Sciatic nerve (tissue), 2 donors: ENCODE measurements around the gene KCNJ5. TPM values are rescaled to one million over a fixed set of nuclear protein-coding genes. Genes with fewer than 3 reads are reported as not detected.

ENCODE experiments used
- ATAC-seq: fragments of 200-7000 bp; cut with Tn5 transposase; one replicate; pipeline ENCODE4 v1.9.1; 2020; ENCODE audit warnings: mild to moderate bottlenecking, moderate library complexity
- DNase-seq: peaks from one replicate; pipeline ENCODE4 v3.0.0-alpha.2; 2020; ENCODE audit warnings: low spot score
- intact Hi-C: fragments of 100-400 bp; cut with DNase I; formaldehyde crosslinking; loops from one replicate; pipeline ENCODE4 v1.14.2; 2022
- total RNA-seq: library from RNA; stranded (reverse); fragmentation: NEBNext Ultra II Directional; extraction: Animal tissue kit (Norgen Biotek cat#: 25700); gene quantifications from one replicate; pipeline ENCODE4 v1.2.1, GENCODE V29; 2021
- donor health status: DM: no; HTN: no; CAD: no.
- donor health status: DM: no; HTN: no; CAD: no.

KCNJ5 gene
- total RNA-seq, 1 donor from 2014 or later, result 2.5 TPM

- intact Hi-C loops, result no loop called here
- no peak for ATAC-seq
- no peak for DNase-seq
These were observed 49.0 kb downstream of the KCNJ5 start for GRCh38 chr11:128940156-128940555.

DNA sequence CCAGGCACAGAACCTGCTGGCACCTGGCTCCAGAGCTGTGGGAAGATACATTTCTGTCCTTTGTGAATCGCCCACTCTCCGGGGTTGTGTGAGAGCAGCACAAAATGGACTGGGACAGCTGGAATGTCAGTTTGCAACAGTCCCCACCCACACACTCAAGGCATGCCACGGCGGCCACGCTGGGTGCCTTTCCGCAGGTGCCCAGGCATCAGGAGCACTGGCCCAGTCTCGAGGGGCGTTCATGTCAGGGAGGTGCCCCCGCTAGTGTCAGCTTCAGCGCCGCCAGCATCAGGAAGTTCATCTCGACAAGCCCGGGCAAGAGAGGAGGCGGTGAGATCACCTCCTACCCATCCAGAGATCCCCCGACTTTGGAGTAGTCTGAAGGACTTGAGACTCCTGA lies 49.4 kb downstream of the KCNJ5 start:
- DNase-seq (no peak), ATAC-seq (no peak)

GRCh38 chr11:128941110-128941509 lies 50.0 kb downstream of the KCNJ5 start:
- ATAC-seq, result no peak
- intact Hi-C loops, result no loop called here
- DNase-seq, result no peak

More for the DNA sequence above, 49.4 kb downstream of the KCNJ5 start:
- intact Hi-C loops, result no loop called here

DNA sequence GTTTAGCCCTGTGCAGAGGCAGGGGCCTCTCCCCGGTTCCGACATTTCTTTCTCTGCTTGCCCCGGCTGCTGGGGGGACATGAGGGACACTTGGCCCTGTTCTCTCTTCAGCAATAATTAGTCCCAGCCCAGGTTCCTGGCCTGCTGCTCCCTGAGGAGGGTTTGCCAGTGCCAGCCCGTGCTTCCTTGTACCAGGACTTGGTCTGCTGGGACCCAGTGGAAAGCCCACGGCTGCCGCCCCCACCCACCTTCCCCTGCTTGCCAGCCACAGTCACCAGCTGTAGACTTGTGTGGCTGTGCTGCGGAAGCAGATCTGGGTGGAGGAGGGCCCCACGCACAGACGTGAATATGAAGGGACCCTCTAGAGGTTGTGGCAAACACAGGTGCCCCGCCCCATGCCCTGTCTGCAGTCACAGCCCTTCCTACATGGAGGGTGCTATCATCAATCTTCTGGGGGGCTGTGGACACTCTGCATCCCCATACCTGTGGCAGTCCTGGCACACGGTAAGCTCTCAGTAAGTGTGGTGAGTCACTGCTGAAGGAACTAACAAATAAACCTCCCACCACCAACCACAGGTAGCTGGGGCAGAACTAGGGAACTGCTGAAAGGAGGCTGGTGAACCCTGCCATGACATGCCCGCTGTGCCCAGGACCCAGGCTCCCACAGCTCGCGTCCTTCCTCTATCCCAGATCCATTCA lies 50.6 kb downstream of the KCNJ5 start:
- DNase-seq (no peak), ATAC-seq (no peak)
- intact Hi-C loops, result loop anchor here (1.0 kb wide), 1 partner anchor 35 kb away; no protein-coding TSS in a partner anchor

DNA sequence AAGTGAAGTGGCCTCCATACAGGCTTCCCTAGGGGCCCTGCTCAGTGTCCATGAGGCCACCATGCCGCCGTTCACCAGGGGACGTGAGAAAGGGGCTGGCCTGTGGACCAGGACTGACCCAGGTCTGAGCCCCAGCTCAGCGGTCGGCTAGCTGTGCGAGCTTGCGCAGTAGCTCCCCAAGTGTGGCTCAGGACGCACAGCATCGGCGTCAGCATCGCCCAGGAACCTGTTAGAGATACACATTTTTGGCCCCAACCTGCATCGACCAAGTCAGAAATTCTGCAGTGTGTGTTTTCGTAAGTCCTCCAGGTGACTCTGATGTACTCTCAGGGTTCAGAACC lies 51.1 kb downstream of the KCNJ5 start:
- ATAC-seq, result no peak
- intact Hi-C loops, result loop anchor here (1.0 kb wide), 1 partner anchor 36 kb away; no protein-coding TSS in a partner anchor

GRCh38 chr11:128942817-128943427 lies 51.8 kb downstream of the KCNJ5 start, which contains the start of gene TP53AIP1:
TP53AIP1 (minus strand) TSS chr11:128942871; CDS start chr11:128937818, 5,053 bp downstream.
- ATAC-seq, result no peak
- intact Hi-C loops, result loop anchor here (1.0 kb wide), 1 partner anchor 37 kb away; no protein-coding TSS in a partner anchor
- DNase-seq, result no peak

More for the DNA sequence above, 51.1 kb downstream of the KCNJ5 start:
- no peak for DNase-seq

GRCh38 chr11:128943428-128943976 lies 52.3 kb downstream of the KCNJ5 start:
- ATAC-seq, result no peak
- intact Hi-C loops, result no loop called here

GRCh38 chr11:128946648-128947047 lies 55.5 kb downstream of the KCNJ5 start:
- no peak for ATAC-seq
- no peak for DNase-seq
- intact Hi-C loops, result no loop called here

More at GRCh38 chr11:128943428-128943976, 52.3 kb downstream of the KCNJ5 start:
- no peak for DNase-seq

DNA sequence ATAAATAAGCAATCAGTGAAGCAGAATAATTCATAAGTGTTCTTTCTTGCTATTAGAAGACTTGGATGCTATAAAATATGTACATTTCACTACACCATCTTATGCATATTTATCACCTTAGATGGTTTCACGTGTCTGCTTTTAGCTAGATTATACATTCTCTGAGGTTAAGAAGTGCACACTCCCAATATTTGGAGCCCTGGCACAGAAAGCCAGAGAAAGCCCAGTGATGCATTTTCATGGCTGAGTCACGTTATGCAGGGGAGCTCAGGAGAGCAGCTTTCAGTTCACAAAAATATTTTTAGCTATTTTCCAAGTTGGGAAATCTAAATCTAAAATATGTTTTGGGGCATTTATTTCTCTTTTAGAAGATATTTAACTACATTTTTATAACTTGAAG lies 56.6 kb downstream of the KCNJ5 start:
- DNase-seq (no peak), ATAC-seq (no peak)
- intact Hi-C loops, result no loop called here

- peak; percentile 45 for ATAC-seq
- intact Hi-C loops, result no loop called here
- DNase-seq, result no peak
These were observed 57.4 kb downstream of the KCNJ5 start for GRCh38 chr11:128948583-128948982.

DNA sequence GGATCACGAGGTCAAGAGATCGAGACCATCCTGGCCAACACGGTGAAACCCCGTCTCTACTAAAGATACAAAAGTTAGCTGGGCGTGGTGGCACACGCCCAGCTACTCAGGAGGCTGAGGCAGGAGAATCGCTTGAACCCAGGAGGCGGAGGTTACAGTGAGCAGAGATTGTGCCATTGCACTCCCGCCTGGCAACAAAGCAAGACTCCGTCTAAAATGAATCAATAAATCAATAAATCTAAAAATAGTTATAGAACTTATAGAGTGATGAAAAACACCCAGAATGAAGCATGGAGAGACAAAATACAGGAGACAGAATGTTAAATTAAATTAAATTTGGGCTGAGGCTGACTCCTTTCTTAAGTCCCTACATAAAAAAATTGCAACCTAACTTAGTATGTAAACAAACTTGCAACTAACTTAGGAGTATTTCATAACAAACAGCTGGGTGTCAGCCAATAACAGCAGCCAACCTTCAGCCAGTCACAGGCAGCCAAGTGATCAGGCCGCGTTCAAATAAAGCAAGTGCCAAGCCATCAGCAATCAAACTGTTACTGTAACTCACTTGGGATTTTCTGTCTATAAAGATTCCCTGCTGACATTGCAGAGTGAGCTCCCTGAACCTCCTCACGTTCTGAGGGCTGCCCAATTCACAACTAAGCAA lies 58.8 kb downstream of the KCNJ5 start:
- ATAC-seq (no peak), DNase-seq (no peak)
- intact Hi-C loops, result loop anchor here (10.0 kb wide), 1 partner anchor 65 kb away; no protein-coding TSS in a partner anchor

GRCh38 chr11:128953151-128953550 lies 62.0 kb downstream of the KCNJ5 start:
- intact Hi-C loops, result loop anchor here (10.0 kb wide), 1 partner anchor 68 kb away; no protein-coding TSS in a partner anchor
- DNase-seq, result no peak
- ATAC-seq, result no peak

DNA sequence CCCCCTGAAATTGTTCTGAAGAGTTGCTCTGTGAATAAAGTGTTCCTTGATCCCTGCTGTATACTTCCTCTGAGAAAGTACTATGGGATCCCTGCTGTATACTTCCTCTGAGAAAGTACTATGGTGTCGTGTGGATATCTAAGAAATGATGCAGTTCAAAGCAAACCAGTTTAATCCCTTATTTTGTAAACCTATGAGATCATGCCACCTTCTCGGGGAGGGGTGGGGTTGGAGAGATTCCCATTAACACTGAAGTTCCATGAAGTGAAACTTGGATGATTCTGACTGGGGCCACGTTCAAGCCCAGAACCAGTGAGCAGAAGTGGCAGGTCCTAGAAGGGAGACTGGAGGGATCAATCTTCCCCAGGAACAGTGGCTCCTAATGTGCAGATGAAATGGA lies 64.5 kb downstream of the KCNJ5 start:
- DNase-seq (no peak), ATAC-seq (no peak)
- intact Hi-C loops, result loop anchor here (10.0 kb wide), 1 partner anchor 71 kb away; no protein-coding TSS in a partner anchor

- DNase-seq (no peak), ATAC-seq (peak; percentile 82)
- intact Hi-C loops, result loop anchor here (10.0 kb wide), 1 partner anchor 72 kb away; no protein-coding TSS in a partner anchor
These were observed 65.4 kb downstream of the KCNJ5 start for GRCh38 chr11:128956401-128957201.

- DNase-seq, result no peak
- ATAC-seq, result peak; percentile 22
- intact Hi-C loops, result loop anchor here (10.0 kb wide), 1 partner anchor 72 kb away; no protein-coding TSS in a partner anchor
These were observed 66.0 kb downstream of the KCNJ5 start for GRCh38 chr11:128957202-128957482.

- intact Hi-C loops, result no loop called here
- DNase-seq, result no peak
- no peak for ATAC-seq
These were observed 70.5 kb downstream of the KCNJ5 start for GRCh38 chr11:128961645-128962044.

GRCh38 chr11:128962896-128963295 lies 71.7 kb downstream of the KCNJ5 start:
- ATAC-seq (no peak), DNase-seq (no peak)
- intact Hi-C loops, result no loop called here

GRCh38 chr11:128963744-128964325 lies 72.7 kb downstream of the KCNJ5 start:
- ATAC-seq (no peak), DNase-seq (no peak)
- intact Hi-C loops, result no loop called here
